CD4-positive, alpha-beta T cell (primary cell): ENCODE measurements around the gene VPS9D1. TPM values are rescaled to one million over a fixed set of nuclear protein-coding genes. Genes with fewer than 3 reads are reported as not detected.

Experiments
- ATAC-seq: fragments of 200-7000 bp; cut with Tn5 transposase; one replicate; pipeline ENCODE4 v1.10.0; 2022; ENCODE audit warnings: mild to moderate bottlenecking; ENCODE audit not compliant: poor library complexity
- CTCF ChIA-PET: fragments of 350-600 bp; sonication (Branson Sonifier 250); formaldehyde crosslinking; loops from one replicate; lab custom pipeline; 2021; ENCODE audit warnings: antibody characterized with exemption, inconsistent platforms; lab: Charles Lee
- POLR2A ChIA-PET: fragments of 350-600 bp; sonication (Branson Sonifier 250); formaldehyde crosslinking; loops from one replicate; lab custom pipeline; 2021; ENCODE audit warnings: antibody characterized with exemption, inconsistent platforms; lab: Charles Lee
- DNase-seq, 14 experiments: peaks; one replicate each; pipeline ENCODE4 v3.0.0-alpha.2; 2013 to 2020; ENCODE audit warnings: mixed read lengths in 2 of 14
- H3K27ac ChIP-seq, 2 donors: one replicate each; pipeline versions ENCODE4 v1.5.1 to v1.7.0; 2013; ENCODE audit warnings: low read length in 2 of 2, low read depth in 1 of 2, mild to moderate bottlenecking in 1 of 2
- H3K27me3 ChIP-seq, 2 experiments: 1 replicate in 1 of 2; 2 replicates in 1 of 2; pipeline versions ENCODE4 v1.6.1 to v1.7.0; 2013; ENCODE audit warnings: low read length in 2 of 2, control low read depth in 1 of 2, mild to moderate bottlenecking in 1 of 2, moderate library complexity in 1 of 2; ENCODE audit not compliant: insufficient read depth in 2 of 2, control insufficient read depth in 1 of 2
- H3K36me3 ChIP-seq: one replicate; pipeline ENCODE4 v1.6.1; 2013; ENCODE audit warnings: low read length, control low read depth; ENCODE audit not compliant: insufficient read depth
- H3K4me1 ChIP-seq: one replicate; pipeline ENCODE4 v1.6.1; 2013; ENCODE audit warnings: low read length, control low read depth; ENCODE audit not compliant: insufficient read depth
- H3K4me3 ChIP-seq: one replicate; pipeline ENCODE4 v1.5.1; 2013; ENCODE audit warnings: mild to moderate bottlenecking, low read length, moderate library complexity
- H3K9me3 ChIP-seq, 2 experiments: 1 replicate in 1 of 2; 2 replicates in 1 of 2; pipeline versions ENCODE4 v1.6.1 to v1.7.0; 2013; ENCODE audit warnings: low read length in 2 of 2, mild to moderate bottlenecking in 2 of 2, control low read depth in 1 of 2, moderate library complexity in 1 of 2; ENCODE audit not compliant: control insufficient read depth in 1 of 2, insufficient read depth in 1 of 2
- H3K27ac Mint-ChIP-seq: one replicate; pipeline ENCODE4 v1.8.0; 2020; ENCODE audit warnings: mixed read lengths
- H3K27me3 Mint-ChIP-seq: one replicate; pipeline ENCODE4 v1.8.0; 2021; ENCODE audit warnings: mixed read lengths
- H3K36me3 Mint-ChIP-seq: one replicate; pipeline ENCODE4 v1.8.0; 2021; ENCODE audit warnings: low read depth, mixed read lengths
- H3K4me1 Mint-ChIP-seq: one replicate; pipeline ENCODE4 v1.8.0; 2021; ENCODE audit warnings: low read depth, mixed read lengths
- H3K4me3 Mint-ChIP-seq: one replicate; pipeline ENCODE4 v1.8.0; 2020; ENCODE audit warnings: mild to moderate bottlenecking, mixed read lengths
- H3K9me3 Mint-ChIP-seq: one replicate; pipeline ENCODE4 v1.8.0; 2020; ENCODE audit warnings: mixed read lengths
- CTCF ChIP-seq: fragments of 200-600 bp; IDR thresholded peaks from one replicate; pipeline ENCODE4 v1.8.0; 2022; ENCODE audit warnings: antibody characterized with exemption, mild to moderate bottlenecking
- intact Hi-C, 2 experiments: fragments of 100-400 bp; cut with DNase I in 1 of 2; cut with micrococcal nuclease in 1 of 2; formaldehyde crosslinking; loops; one replicate each; pipeline versions ENCODE4 v1.15.1 to v1.9.0; 2023 to 2025; cut with DNase I, micrococcal nuclease
- total RNA-seq, 174 experiments: library from RNA in 2 of 174; stranded (reverse) in 2 of 174; gene quantifications; one replicate each; pipeline ENCODE4 v1.2.3 and lab custom pipeline; 2021 to 2026

Gene VPS9D1
- total RNA-seq, 2 experiments from 2014 or later, result 18.5 to 21.8 TPM

- TF ChIP-seq CTCF, result no peak
- no peak overlapping the region for H3K27ac ChIP-seq
- peaks cover 14% of the 10 kb centered on the region for H3K36me3 ChIP-seq
- Mint-ChIP-seq H3K27me3 (no peaks in the 10 kb centered on the region), H3K4me3 (no peak overlapping the region), H3K36me3 (no peaks in the 10 kb centered on the region), H3K4me1 (peaks cover 7% of the 10 kb centered on the region), H3K27ac (peak overlapping the region; percentile 42), H3K9me3 (no peaks in the 10 kb centered on the region)
- H3K4me1 ChIP-seq, result peaks cover 27% of the 10 kb centered on the region
- ATAC-seq (no peak), DNase-seq (peak in 2 of 14 experiments; percentile 39 to 47)
- intact Hi-C loops, result loop anchor here in 1 of 2 experiments (5.0 kb wide), 1 partner anchor 33 kb away; no protein-coding TSS in a partner anchor
- no peaks in the 10 kb centered on the region for H3K27me3 ChIP-seq
- ChIA-PET POLR2A (interaction anchor here (1.4 to 1.5 kb wide), 3 partner anchors 12 to 124 kb away, joined by 3 to 5 read pairs (median 5); partner anchors contain the start of gene TCF25), CTCF (interaction anchor here (0.7 kb wide), 1 partner anchor 49 kb away, joined by 3 read pairs; no protein-coding TSS in a partner anchor)
- no peak overlapping the region for H3K4me3 ChIP-seq
- no peaks in the 10 kb centered on the region for H3K9me3 ChIP-seq
Measured at GRCh38 chr16:89749637-89750036, 28.9 kb upstream of the VPS9D1 start.

- Histone ChIP-seq H3K9me3 (no peaks in the 10 kb centered on the region), H3K36me3 (peaks cover 14% of the 10 kb centered on the region), H3K4me1 (peaks cover 34% of the 10 kb centered on the region), H3K27me3 (no peaks in the 10 kb centered on the region), H3K27ac (no peak overlapping the region), H3K4me3 (no peak overlapping the region)
- H3K4me1 Mint-ChIP-seq, result peaks cover 7% of the 10 kb centered on the region
- DNase-seq (no peak), ATAC-seq (no peak)
- no peak for TF ChIP-seq CTCF
- intact Hi-C loops, result loop anchor here in 1 of 2 experiments (5.0 kb wide), 1 partner anchor 33 kb away; no protein-coding TSS in a partner anchor
- H3K27ac Mint-ChIP-seq, result no peak overlapping the region
- POLR2A ChIA-PET, result interaction anchor here (1.1 to 1.5 kb wide), 4 partner anchors 13 to 125 kb away, joined by 3 to 5 read pairs (median 4); partner anchors contain the start of gene TCF25
- H3K9me3 Mint-ChIP-seq, result no peaks in the 10 kb centered on the region
- H3K4me3 Mint-ChIP-seq, result no peak overlapping the region
- CTCF ChIA-PET, result no interaction called here
- no peaks in the 10 kb centered on the region for H3K27me3 Mint-ChIP-seq
- H3K36me3 Mint-ChIP-seq, result no peaks in the 10 kb centered on the region
Measured at GRCh38 chr16:89748921-89749320, 28.2 kb upstream of the VPS9D1 start.

GRCh38 chr16:89748076-89748475 is 27.4 kb upstream of the VPS9D1 start:
- DNase-seq (no peak), ATAC-seq (no peak)
- peaks cover 41% of the 10 kb centered on the region for H3K4me1 ChIP-seq
- H3K27ac ChIP-seq, result no peak overlapping the region
- CTCF ChIA-PET, result no interaction called here
- H3K36me3 Mint-ChIP-seq, result no peaks in the 10 kb centered on the region
- H3K27ac Mint-ChIP-seq, result no peak overlapping the region
- no peak overlapping the region for H3K4me3 Mint-ChIP-seq
- no peaks in the 10 kb centered on the region for H3K27me3 ChIP-seq
- peaks cover 14% of the 10 kb centered on the region for H3K36me3 ChIP-seq
- no peak for TF ChIP-seq CTCF
- no peak overlapping the region for H3K4me3 ChIP-seq
- POLR2A ChIA-PET, result interaction anchor here (1.0 to 1.5 kb wide), 3 partner anchors 13 to 125 kb away, joined by 3 to 6 read pairs (median 3); partner anchors contain the start of gene TCF25
- no peaks in the 10 kb centered on the region for H3K9me3 Mint-ChIP-seq
- intact Hi-C loops, result loop anchor here in 1 of 2 experiments (5.0 kb wide), 1 partner anchor 34 kb away; no protein-coding TSS in a partner anchor
- H3K9me3 ChIP-seq, result no peaks in the 10 kb centered on the region
- no peaks in the 10 kb centered on the region for H3K27me3 Mint-ChIP-seq
- peaks cover 11% of the 10 kb centered on the region for H3K4me1 Mint-ChIP-seq
